HG03565 (cell line): ENCODE results near the gene TSEN2.
"Not testable (repeated sequence)": the region's sequence is repeated elsewhere in the genome, so short reads cannot be mapped to it uniquely, and the experiment has no call there.

Experiments
- ATAC-seq: cut with Tn5 transposase; IDR thresholded peaks from one replicate; pipeline ENCODE4 v1.9.1; 2021; ENCODE audit warnings: mild to moderate bottlenecking, moderate library complexity; ENCODE audit not compliant: unreplicated experiment

TSEN2 gene

GRCh38 chr3:12484198-12484982, at the start of gene TSEN2:
Gene TSEN2 (plus strand): TSS chr3:12484480. CDS start chr3:12489801, 5,321 bp downstream.
- peak; percentile 92 for ATAC-seq

GRCh38 chr3:12436514-12437220, 47.6 kb upstream of the TSEN2 start:
- ATAC-seq = no peak

DNA sequence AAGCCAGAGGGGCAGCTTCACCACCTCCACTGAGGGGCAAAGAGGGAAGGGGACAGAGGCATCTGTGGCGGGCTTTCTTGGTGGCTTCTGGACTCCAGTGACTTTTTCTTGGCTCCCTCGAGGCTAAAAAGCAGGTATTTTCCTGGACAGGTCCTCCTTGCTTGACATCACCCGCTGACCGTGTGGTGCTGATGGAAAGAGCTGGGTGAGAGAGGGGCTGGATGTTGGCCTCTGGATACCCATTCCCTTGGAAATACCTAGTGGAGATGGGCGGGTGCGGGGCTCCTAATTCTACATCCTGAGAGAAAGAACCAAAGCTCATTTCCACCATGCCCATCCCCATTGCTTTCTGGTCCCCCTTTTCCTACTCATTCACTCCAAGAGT, 47.1 kb upstream of the TSEN2 start:
- ATAC-seq = no peak

GRCh38 chr3:12437861-12438260, 46.4 kb upstream of the TSEN2 start:
- ATAC-seq = no peak

- ATAC-seq = no peak
These were observed 46.0 kb upstream of the TSEN2 start for GRCh38 chr3:12438318-12438717.

DNA sequence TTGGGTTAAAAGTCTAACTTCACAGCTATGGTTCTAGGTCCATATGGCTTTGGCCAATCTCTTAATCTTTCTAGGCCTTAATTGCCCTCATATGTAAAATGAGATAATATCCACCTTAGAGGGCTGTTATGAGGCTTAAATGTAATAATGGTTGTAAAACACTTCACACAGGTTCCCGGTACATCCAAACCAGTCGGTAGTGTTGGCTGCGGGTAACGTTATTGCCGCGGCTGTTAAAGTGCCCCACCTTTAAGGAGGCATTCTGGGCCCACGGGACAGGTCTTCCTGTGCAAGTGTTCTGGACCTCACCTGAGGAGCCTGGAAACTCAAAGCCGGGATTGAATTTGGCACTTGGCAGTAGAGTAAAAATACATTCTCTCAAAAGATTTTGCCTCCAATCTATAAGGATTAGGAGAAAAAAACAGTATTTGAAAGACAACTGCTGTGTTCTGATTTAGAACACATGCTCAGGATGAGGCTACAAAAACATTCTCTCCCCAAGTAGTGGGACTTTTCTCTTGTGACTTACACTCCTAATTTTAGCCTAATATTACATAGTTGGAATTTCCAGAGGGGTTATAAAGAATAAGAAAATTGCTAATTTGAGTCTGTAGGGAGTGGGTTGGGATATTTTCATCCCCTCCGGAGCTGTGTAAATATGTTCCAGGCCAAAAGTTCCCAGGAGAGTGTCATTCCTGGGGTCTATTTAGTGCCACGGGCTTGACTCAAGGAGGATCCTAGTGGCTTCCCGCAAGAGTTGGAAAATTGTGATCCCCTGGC, 44.9 kb upstream of the TSEN2 start:
- ATAC-seq = no peak

- ATAC-seq = no peak
These were observed 43.2 kb upstream of the TSEN2 start for GRCh38 chr3:12440927-12441714.

GRCh38 chr3:12442654-12443501, 41.4 kb upstream of the TSEN2 start:
- no peak for ATAC-seq

- no peak for ATAC-seq
These were observed 40.3 kb upstream of the TSEN2 start for GRCh38 chr3:12443781-12444522.

GRCh38 chr3:12444582-12445471, 39.5 kb upstream of the TSEN2 start:
- ATAC-seq = no peak

DNA sequence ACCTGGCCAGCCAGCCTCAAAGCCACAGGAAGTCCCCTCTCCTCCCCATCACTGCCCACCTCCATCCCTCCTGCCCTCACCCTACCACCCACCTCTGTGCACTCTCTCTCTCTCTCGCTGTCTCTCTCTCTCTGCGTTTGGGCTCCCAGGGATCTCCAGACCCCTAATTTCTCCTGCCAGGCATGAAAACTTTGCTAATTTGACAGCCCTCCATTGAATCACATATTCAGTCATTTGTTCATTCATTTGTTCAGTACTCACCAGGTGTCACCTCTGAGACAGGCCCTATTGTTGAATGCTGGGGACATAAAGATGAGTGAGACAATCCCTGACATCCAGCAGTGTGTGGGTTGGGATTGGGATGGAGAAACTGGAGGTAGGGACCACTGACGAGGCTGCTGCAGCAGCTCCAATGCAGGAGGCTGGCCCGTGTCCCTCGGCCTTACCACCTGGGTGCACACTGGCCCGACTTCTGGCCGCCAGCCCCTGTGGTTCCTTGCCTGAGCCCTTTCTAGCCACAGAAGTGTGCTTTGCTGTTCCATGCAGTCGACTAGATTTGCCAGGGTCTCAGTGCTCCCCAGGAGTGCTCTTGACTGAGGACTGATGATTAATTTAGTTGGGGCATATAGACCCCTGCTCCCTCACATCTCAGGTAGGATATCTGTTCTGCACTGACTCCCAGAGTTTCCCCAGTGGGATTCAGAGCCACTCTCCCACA, 38.6 kb upstream of the TSEN2 start:
- ATAC-seq = no peak

DNA sequence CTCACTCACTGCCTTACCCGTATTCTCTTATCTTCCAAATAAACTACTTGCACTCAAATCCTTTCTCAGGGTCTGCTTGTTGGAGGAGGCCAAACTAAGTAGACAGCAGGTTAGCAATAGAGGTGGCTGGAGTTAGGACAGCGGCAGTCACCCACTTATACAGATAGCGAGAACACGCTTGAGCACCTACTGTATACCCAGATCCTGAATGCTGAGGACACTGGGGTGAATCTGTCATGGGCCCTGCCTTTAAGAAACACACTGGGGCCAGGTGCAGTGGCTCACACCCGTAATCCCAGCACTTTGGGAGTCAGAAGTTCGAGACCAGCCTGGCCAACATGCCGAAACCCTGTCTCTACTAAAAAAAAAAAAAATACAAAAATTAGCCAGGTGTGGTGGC, 38.0 kb upstream of the TSEN2 start:
- ATAC-seq = no peak

DNA sequence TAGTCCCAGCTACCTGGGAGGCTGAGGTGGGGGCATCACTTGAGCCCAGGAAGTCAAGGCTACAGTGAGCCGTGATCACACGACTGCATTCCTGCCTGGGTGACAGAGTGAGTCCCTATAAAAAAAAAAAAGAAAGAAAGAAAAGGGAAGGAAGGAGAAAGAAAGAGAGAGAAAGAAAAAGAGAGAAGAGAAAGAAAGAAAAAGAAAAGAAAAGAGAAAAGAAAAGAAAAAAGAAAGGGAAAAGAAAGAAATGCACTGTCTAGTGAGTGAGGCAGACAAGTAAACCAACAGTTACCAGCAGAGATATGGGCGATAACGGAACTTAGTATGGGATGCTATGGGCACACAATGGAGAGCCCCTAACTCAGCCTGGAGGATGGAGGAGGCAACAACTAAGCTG, 37.2 kb upstream of the TSEN2 start:
- ATAC-seq = no peak

DNA sequence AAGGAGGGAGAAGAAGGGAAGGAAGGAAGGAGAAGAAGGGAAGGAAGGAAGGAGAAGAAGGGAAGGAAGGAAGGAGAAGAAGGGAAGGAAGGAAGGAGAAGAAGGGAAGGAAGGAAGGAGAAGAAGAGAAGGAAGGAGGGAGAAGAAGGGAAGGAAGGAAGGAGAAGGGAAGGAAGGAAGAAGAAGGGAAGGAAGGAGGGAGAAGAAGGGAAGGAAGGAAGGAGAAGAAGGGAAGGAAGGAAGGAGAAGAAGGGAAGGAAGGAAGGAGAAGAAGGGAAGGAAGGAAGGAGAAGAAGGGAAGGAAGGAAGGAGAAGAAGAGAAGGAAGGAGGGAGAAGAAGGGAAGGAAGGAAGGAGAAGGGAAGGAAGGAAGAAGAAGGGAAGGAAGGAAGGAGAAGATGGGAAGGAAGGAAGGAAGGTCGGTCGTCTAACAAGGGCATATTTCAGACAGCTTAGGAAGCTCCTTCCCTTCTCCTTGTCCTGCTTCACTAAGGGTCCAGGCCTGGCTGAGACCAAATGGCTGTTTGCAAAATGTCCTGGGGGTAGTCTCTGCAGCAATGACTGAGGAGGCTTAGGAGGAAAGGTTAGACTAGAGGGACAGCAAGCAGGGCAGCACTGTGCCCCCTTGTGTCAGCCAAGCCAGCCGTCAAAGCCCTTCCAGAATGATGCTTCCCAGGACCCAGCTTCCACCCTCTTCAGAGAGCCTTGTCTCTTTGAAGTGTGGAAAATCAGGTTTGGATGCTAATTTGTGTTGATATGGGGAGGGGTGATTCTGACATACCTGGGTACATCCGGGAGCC, 35.7 kb upstream of the TSEN2 start:
- not testable (repeated sequence) for ATAC-seq

GRCh38 chr3:12449889-12450682, 34.2 kb upstream of the TSEN2 start:
- no peak for ATAC-seq

DNA sequence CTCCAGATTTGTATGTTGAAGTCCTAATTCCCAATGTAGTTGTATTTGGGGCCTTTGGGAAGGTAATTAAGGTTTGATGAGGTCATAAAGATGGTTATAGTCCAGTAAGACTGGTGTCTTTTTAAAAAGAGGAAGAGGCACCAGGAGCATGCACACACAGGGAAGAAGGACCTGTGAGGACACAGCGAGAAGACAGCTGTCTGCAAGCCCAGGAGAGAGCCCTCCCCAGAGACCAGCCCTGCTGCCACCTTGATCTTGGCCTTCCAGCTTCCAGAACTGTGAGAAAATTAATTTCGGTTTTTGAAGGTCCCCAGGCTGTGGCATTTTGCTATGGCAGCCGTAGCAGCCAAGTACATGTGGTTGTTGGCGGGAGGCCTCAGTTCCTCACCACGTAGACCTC, 32.8 kb upstream of the TSEN2 start:
- no peak for ATAC-seq
